GM12878 (cell line): Measurements from ENCODE around the gene S100A2. TPM values are rescaled to one million over a fixed set of nuclear protein-coding genes. Genes with fewer than 3 reads are reported as not detected.

Experiments
- ATAC-seq: fragments of 200-7000 bp; cut with Tn5 transposase; 3 replicates; pipeline ENCODE4 v1.9.1; 2020; ENCODE audit warnings: mild to moderate bottlenecking, moderate library complexity
- BruUV-seq: library from RNA; stranded (reverse); fragments of 400-500 nt; replicated peaks from 2 replicates; lab custom pipeline; 2021; lab: Mats Ljungman, UMichigan
- CTCF ChIA-PET: fragments of 300-600 bp; sonication (Branson Sonifier 250); formaldehyde crosslinking; extraction: SDS; loops from one replicate; lab custom pipeline; 2021; ENCODE audit warnings: inconsistent platforms; lab: Yijun Ruan, JAX
- POLR2A ChIA-PET: fragments of 350-600 bp; formaldehyde crosslinking; extraction: SDS; loops from one replicate; lab custom pipeline; 2021; ENCODE audit warnings: inconsistent platforms; lab: Charles Lee
- RAD21 ChIA-PET: fragments of 300-600 bp; sonication (Branson Sonifier 250); formaldehyde crosslinking; loops from one replicate; lab custom pipeline; 2023; ENCODE audit warnings: antibody characterized with exemption; ENCODE audit not compliant: unreplicated experiment; lab: Charles Lee
- SMC1A ChIA-PET: fragments of 300-600 bp; sonication (Branson Sonifier 250); formaldehyde crosslinking; loops from one replicate; lab custom pipeline; 2023; ENCODE audit not compliant: unreplicated experiment, uncharacterized antibody; lab: Charles Lee
- DNase-seq: peaks from one replicate; pipeline ENCODE4 v3.0.0-alpha.2; 2011; ENCODE audit warnings: low read depth, low spot score
- FAIRE-seq: peaks from 3 replicates; lab custom pipeline; 2011; peaks lifted over from hg19 to GRCh38; lab: Jason Lieb, UNC
- H2AFZ ChIP-seq: 2 replicates; pipeline ENCODE4 v1.6.0; 2011; ENCODE audit warnings: low read depth, low read length, control low read depth; ENCODE audit not compliant: control insufficient read depth
- H3K27ac ChIP-seq: 2 replicates; pipeline ENCODE4 v1.5.1; 2011; ENCODE audit warnings: control low read depth; ENCODE audit not compliant: control insufficient read depth, insufficient read depth
- H3K27me3 ChIP-seq, 2 experiments: replicated peaks in 1 of 2; 2 replicates each; pipeline versions ENCODE4 v1.6.0 to v1.6.1; 2011; ENCODE audit warnings: low read length in 1 of 2; ENCODE audit not compliant: control insufficient read depth in 2 of 2, insufficient read depth in 2 of 2
- H3K36me3 ChIP-seq, 2 experiments: 2 replicates each; pipeline ENCODE4 v1.5.1; 2011; ENCODE audit warnings: low read length in 1 of 2; ENCODE audit not compliant: control insufficient read depth in 2 of 2, insufficient read depth in 2 of 2
- H3K4me1 ChIP-seq: 2 replicates; pipeline ENCODE4 v1.6.1; 2011; ENCODE audit warnings: mild to moderate bottlenecking, low read length, moderate library complexity, mixed read lengths; ENCODE audit not compliant: control insufficient read depth, insufficient read depth
- H3K4me2 ChIP-seq: 2 replicates; pipeline ENCODE4 v1.6.0; 2011; ENCODE audit warnings: control low read depth; ENCODE audit not compliant: control insufficient read depth, insufficient read depth
- H3K4me3 ChIP-seq: fragments of 200-600 bp; sonication (generic); 2 replicates; pipeline ENCODE4 v1.5.1; 2016
- H3K79me2 ChIP-seq: 2 replicates; pipeline ENCODE4 v1.6.0; 2011; ENCODE audit warnings: low read length; ENCODE audit not compliant: control insufficient read depth, insufficient read depth
- H3K9ac ChIP-seq: 2 replicates; pipeline ENCODE4 v1.8.0; 2011; ENCODE audit warnings: low read length, control low read depth, mixed read lengths; ENCODE audit not compliant: control insufficient read depth, insufficient read depth
- H3K9me3 ChIP-seq: replicated peaks from 3 replicates; pipeline ENCODE4 v1.5.1; 2011; ENCODE audit warnings: mild to moderate bottlenecking, low read length; ENCODE audit not compliant: control insufficient read depth, insufficient read depth
- H4K20me1 ChIP-seq: 2 replicates; pipeline ENCODE4 v1.6.0; 2011; ENCODE audit not compliant: control insufficient read depth, insufficient read depth
- NFYB ChIP-seq: IDR thresholded peaks from 2 replicates; pipeline ENCODE4 v1.6.1; 2011; ENCODE audit warnings: low read depth, mild to moderate bottlenecking, low read length, improper control_type of control experiment, moderate library complexity; ENCODE audit not compliant: insufficient read depth
- SP1 ChIP-seq: IDR thresholded peaks from one replicate; pipeline ENCODE4 v1.6.1; 2011; ENCODE audit warnings: low read depth, low read length
- WGBS: methylation state at CpG from one replicate; pipeline ENCODE4 v1.1.6; 2016; ENCODE audit warnings: low lambda C conversion rate; ENCODE audit not compliant: insufficient replicate concordance, insufficient coverage; ENCODE audit errors: missing lambda C conversion rate; 5-methylcytosine and 5-hydroxymethylcytosine counted together
- in situ Hi-C: fragments of 300-500 bp; cut with MboI; formaldehyde crosslinking; loops from 9 replicates; pipeline ENCODE4 v1.14.3; 2018; ENCODE audit warnings: mixed read lengths
- intact Hi-C: fragments of 100-400 bp; cut with micrococcal nuclease; formaldehyde crosslinking; loops from one replicate; pipeline ENCODE4 v1.14.2; 2022; ENCODE audit not compliant: unreplicated experiment
- polyA plus RNA-seq, 11 experiments: library from polyadenylated mRNA; depleted of rRNA in 4 of 11; unstranded in 6 of 11; stranded (reverse) in 5 of 11; fragments of >200 nt; fragmentation: Nextera tagmentation in 4 of 11; fragmentation: Illumina TruSeq in 1 of 11; extraction: Ambion mirVana in 4 of 11; extraction: Trizol in 1 of 11; gene quantifications; 1 replicate in 1 of 11; 2 replicates in 10 of 11; pipeline versions ENCODE4 v1.2.1 to v1.2.3, GENCODE V29; 2011 to 2016; ENCODE audit warnings: inconsistent platforms in 2 of 11, missing spikeins in 2 of 11, low read depth in 1 of 11
- total RNA-seq, 4 experiments: library from RNA; depleted of rRNA in 3 of 4; stranded (reverse); fragments of >200 nt in 3 of 4; fragmentation: Illumina TruSeq in 1 of 4; extraction: Trizol in 1 of 4; gene quantifications; 2 replicates each; pipeline versions ENCODE4 v1.2.1 to v1.2.3, GENCODE V29; 2013 to 2021
- TF ChIP-seq, protein P1 (sequence below): fragments of 450-650 bp; IDR thresholded peaks from 2 replicates; pipeline ENCODE4 v1.6.1; 2017; ENCODE audit warnings: mild to moderate bottlenecking, low read depth, inconsistent platforms; ENCODE audit not compliant: poor library complexity, severe bottlenecking
- TF ChIP-seq, protein P2 (sequence below): IDR thresholded peaks from 2 replicates; pipeline ENCODE4 v1.6.1; 2012; ENCODE audit warnings: low read depth, low read length, improper control_type of control experiment
- TF ChIP-seq, protein P3 (sequence below): fragments of 450-650 bp; IDR thresholded peaks from 2 replicates; pipeline ENCODE4 v1.6.1; 2017; ENCODE audit warnings: mild to moderate bottlenecking, moderate library complexity
- TF ChIP-seq, protein P4 (sequence below): IDR thresholded peaks from 2 replicates; pipeline ENCODE4 v1.6.1; 2012; ENCODE audit warnings: low read length, inconsistent platforms

S100A2 gene
- total and polyA plus RNA-seq, 10 of the 15 experiments (the other 5 are each of a cell fraction or from before 2014, with no cell fraction given) = 0.11 to 1.5 (median 0.59) TPM; not detected in 2

DNA sequence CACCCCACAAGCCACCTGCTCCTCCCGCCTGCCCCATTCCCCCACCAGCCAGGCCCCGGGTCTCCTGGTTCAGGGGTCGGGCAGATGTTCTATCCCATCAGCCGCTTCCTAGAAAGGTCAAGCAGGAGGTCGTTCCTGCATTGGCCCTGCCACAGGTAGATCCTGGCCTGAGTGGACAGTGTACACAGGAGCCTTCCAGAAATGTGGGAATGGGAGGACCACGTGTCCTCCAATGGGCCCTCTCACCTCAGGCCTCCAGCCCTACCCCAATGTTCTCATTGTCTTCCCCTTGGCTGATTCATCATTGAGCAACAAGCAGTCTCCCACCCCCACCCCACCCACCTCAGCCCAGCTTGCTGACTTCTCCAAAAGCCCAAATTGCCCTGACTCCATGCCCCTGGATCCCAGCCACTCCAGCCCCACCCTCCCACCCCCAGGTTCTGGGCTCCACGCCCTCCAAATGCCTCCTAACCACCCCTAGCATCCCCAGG, 45.2 kb upstream of the S100A2 start (continued):
- TF ChIP-seq, protein P1, sequence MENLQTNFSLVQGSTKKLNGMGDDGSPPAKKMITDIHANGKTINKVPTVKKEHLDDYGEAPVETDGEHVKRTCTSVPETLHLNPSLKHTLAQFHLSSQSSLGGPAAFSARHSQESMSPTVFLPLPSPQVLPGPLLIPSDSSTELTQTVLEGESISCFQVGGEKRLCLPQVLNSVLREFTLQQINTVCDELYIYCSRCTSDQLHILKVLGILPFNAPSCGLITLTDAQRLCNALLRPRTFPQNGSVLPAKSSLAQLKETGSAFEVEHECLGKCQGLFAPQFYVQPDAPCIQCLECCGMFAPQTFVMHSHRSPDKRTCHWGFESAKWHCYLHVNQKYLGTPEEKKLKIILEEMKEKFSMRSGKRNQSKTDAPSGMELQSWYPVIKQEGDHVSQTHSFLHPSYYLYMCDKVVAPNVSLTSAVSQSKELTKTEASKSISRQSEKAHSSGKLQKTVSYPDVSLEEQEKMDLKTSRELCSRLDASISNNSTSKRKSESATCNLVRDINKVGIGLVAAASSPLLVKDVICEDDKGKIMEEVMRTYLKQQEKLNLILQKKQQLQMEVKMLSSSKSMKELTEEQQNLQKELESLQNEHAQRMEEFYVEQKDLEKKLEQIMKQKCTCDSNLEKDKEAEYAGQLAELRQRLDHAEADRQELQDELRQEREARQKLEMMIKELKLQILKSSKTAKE = no peak
- TF ChIP-seq, protein P2, sequence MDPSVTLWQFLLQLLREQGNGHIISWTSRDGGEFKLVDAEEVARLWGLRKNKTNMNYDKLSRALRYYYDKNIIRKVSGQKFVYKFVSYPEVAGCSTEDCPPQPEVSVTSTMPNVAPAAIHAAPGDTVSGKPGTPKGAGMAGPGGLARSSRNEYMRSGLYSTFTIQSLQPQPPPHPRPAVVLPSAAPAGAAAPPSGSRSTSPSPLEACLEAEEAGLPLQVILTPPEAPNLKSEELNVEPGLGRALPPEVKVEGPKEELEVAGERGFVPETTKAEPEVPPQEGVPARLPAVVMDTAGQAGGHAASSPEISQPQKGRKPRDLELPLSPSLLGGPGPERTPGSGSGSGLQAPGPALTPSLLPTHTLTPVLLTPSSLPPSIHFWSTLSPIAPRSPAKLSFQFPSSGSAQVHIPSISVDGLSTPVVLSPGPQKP = no peak
- TF ChIP-seq SP1 = no peak

DNA sequence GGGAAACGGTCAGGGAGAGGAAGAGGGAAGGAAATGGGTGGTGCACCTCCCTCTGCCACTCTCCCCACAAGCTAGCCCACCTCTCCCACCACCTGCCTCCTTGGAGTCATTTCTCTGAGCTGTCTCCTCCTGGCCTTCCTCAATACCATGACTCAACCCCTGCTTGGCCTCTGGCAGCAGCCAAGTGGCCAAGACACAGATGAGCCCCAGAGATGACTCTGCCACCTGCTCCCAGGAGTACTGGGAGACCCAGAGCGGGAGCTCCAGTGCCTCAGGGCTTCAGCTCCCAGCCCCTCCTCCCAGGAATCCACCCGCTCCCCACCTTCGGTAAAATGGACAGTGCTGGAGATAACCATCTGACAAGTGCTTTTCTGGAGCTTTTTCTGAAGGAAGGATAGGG, 44.7 kb upstream of the S100A2 start:
- ChIA-PET CTCF (interaction anchor here (0.5 to 0.7 kb wide), 2 partner anchors 36 to 949 kb away, joined by 3 read pairs; no protein-coding TSS in a partner anchor), POLR2A (no interaction called here)
- no peak for FAIRE-seq

More for the DNA sequence above, 44.7 kb upstream of the S100A2 start:
- Histone ChIP-seq H3K4me1 (no peaks in the 10 kb centered on the region), H3K4me2 (no peak overlapping the region), H3K27ac (no peak overlapping the region), H3K4me3 (no peak overlapping the region), H3K9me3 (no peaks in the 10 kb centered on the region), H3K27me3 (no peaks in the 10 kb centered on the region), H3K36me3 (no peaks in the 10 kb centered on the region), H4K20me1 (no peaks in the 10 kb centered on the region), H3K9ac (no peak overlapping the region), H2AFZ (no peak overlapping the region), H3K79me2 (no peaks in the 10 kb centered on the region)
- ATAC-seq (no peak), DNase-seq (no peak)
- BruUV-seq = no TSS peak
- in situ Hi-C loops = no loop called here
- ChIA-PET SMC1A (no interaction called here), RAD21 (no interaction called here)
- WGBS = 23% methylated on average over 4 of the region's 4 CpGs
- intact Hi-C loops = no loop called here
- TF ChIP-seq, protein P3, sequence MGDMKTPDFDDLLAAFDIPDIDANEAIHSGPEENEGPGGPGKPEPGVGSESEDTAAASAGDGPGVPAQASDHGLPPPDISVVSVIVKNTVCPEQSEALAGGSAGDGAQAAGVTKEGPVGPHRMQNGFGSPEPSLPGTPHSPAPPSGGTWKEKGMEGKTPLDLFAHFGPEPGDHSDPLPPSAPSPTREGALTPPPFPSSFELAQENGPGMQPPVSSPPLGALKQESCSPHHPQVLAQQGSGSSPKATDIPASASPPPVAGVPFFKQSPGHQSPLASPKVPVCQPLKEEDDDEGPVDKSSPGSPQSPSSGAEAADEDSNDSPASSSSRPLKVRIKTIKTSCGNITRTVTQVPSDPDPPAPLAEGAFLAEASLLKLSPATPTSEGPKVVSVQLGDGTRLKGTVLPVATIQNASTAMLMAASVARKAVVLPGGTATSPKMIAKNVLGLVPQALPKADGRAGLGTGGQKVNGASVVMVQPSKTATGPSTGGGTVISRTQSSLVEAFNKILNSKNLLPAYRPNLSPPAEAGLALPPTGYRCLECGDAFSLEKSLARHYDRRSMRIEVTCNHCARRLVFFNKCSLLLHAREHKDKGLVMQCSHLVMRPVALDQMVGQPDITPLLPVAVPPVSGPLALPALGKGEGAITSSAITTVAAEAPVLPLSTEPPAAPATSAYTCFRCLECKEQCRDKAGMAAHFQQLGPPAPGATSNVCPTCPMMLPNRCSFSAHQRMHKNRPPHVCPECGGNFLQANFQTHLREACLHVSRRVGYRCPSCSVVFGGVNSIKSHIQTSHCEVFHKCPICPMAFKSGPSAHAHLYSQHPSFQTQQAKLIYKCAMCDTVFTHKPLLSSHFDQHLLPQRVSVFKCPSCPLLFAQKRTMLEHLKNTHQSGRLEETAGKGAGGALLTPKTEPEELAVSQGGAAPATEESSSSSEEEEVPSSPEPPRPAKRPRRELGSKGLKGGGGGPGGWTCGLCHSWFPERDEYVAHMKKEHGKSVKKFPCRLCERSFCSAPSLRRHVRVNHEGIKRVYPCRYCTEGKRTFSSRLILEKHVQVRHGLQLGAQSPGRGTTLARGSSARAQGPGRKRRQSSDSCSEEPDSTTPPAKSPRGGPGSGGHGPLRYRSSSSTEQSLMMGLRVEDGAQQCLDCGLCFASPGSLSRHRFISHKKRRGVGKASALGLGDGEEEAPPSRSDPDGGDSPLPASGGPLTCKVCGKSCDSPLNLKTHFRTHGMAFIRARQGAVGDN = no peak
- TF ChIP-seq NFYB = no peak
- TF ChIP-seq, protein P4, sequence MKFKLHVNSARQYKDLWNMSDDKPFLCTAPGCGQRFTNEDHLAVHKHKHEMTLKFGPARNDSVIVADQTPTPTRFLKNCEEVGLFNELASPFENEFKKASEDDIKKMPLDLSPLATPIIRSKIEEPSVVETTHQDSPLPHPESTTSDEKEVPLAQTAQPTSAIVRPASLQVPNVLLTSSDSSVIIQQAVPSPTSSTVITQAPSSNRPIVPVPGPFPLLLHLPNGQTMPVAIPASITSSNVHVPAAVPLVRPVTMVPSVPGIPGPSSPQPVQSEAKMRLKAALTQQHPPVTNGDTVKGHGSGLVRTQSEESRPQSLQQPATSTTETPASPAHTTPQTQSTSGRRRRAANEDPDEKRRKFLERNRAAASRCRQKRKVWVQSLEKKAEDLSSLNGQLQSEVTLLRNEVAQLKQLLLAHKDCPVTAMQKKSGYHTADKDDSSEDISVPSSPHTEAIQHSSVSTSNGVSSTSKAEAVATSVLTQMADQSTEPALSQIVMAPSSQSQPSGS = no peak
